ENCODE results near the gene MSL2. TPM values are rescaled to one million over a fixed set of nuclear protein-coding genes. Genes with fewer than 3 reads are reported as not detected.
"Not testable (repeated sequence)": the region's sequence is repeated elsewhere in the genome, so short reads cannot be mapped to it uniquely, and the experiment has no call there.

MSL2 gene
- total RNA-seq, 4 donors from 2014 or later: 25.4 to 71.1 (median 44.0) TPM

DNA sequence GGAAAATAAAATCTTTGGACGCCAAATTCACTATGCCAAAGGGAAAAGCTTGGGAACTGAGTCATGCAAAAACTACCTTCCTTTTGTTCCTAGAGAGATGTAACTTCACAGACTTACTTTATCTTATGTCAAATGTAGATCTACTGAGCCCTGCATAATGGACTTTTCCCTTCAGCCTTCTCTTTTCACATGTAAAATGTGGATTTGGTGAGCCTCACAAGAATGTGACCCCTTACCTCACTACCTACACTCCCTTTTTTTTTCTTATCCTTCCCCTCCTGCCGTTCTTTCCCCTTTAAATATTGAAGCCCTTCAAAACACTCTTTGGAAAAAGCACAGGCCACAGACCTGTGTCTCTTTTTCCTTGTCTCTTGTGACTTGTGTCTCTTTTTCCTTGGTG lies 40.0 kb upstream of the MSL2 start:
- WGBS: 79% methylated on average over 2 of the region's 2 CpGs
- H3K4me3 ChIP-seq: no peak overlapping the region
- DNase-seq (ENCODE audit: low spot score in 2 of 2): no peak
- no peaks in the 10 kb centered on the region for H3K27me3 ChIP-seq
- TF ChIP-seq EP300 (IDR thresholded peaks at IDR 0.05) (no peak), POLR2AphosphoS5 (IDR thresholded peaks at IDR 0.05) (no peak), POLR2A (IDR thresholded peaks at IDR 0.05) (no peak)
- TF ChIP-seq, protein P1, sequence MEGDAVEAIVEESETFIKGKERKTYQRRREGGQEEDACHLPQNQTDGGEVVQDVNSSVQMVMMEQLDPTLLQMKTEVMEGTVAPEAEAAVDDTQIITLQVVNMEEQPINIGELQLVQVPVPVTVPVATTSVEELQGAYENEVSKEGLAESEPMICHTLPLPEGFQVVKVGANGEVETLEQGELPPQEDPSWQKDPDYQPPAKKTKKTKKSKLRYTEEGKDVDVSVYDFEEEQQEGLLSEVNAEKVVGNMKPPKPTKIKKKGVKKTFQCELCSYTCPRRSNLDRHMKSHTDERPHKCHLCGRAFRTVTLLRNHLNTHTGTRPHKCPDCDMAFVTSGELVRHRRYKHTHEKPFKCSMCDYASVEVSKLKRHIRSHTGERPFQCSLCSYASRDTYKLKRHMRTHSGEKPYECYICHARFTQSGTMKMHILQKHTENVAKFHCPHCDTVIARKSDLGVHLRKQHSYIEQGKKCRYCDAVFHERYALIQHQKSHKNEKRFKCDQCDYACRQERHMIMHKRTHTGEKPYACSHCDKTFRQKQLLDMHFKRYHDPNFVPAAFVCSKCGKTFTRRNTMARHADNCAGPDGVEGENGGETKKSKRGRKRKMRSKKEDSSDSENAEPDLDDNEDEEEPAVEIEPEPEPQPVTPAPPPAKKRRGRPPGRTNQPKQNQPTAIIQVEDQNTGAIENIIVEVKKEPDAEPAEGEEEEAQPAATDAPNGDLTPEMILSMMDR (IDR thresholded peaks at IDR 0.05): no peak
- no peaks in the 10 kb centered on the region for H3K36me3 ChIP-seq
- no peaks in the 10 kb centered on the region for H3K4me1 ChIP-seq
- no peak overlapping the region for H3K27ac ChIP-seq
- no peaks in the 10 kb centered on the region for H3K9me3 ChIP-seq

DNA sequence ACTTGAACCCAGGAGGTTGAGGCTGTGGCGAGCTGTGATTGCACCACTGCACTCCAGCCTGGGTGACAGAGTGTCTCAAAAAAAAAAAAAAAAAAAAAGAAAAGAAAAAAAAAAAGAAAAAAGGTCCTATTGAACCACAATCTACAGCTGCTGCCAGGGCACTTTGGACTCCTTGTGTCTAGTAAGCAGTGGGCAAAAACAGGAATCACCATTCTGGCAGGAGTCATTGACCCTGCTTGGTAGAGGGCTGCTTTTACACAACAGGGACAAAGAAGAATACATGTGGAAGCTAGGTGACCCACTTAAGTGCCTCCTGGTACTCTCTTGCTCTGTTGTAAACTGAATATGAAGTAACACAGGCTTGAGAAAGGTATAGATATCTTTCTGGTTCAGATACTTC lies 39.4 kb upstream of the MSL2 start:
- no peaks in the 10 kb centered on the region for H3K4me1 ChIP-seq
- no peaks in the 10 kb centered on the region for H3K9me3 ChIP-seq
- 93% methylated on average over 1 of the region's 1 CpG for WGBS
- H3K27ac ChIP-seq: no peak overlapping the region
- TF ChIP-seq, protein P1 (IDR thresholded peaks at IDR 0.05): no peak
- no peak for TF ChIP-seq POLR2AphosphoS5 (IDR thresholded peaks at IDR 0.05)
- no peak for TF ChIP-seq POLR2A (IDR thresholded peaks at IDR 0.05)
- TF ChIP-seq EP300 (IDR thresholded peaks at IDR 0.05): no peak
- DNase-seq (ENCODE audit: low spot score in 2 of 2): no peak
- no peak overlapping the region for H3K4me3 ChIP-seq
- no peaks in the 10 kb centered on the region for H3K27me3 ChIP-seq
- H3K36me3 ChIP-seq: no peaks in the 10 kb centered on the region

DNA sequence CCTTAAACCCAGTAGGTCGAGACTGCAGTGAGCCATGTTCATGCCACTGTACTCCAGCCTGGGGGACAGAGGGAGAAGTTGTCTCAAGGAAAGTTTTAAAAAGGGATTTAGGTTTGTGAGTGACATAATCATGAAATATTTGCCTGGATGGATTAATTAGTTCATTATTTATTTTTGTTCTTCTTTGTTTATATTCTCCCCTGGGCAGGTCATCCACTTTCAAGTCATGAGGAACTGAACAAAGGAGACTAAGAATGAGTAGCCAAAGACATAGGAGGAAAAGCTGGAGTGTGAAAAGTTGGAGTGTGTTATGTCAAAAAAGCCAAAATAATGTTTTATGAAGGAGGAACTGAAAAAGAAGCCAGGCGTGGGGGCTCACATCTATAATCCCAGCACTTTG lies 36.3 kb upstream of the MSL2 start:
- H3K4me1 ChIP-seq: no peaks in the 10 kb centered on the region
- H3K4me3 ChIP-seq: no peak overlapping the region
- TF ChIP-seq POLR2AphosphoS5 (IDR thresholded peaks at IDR 0.05): no peak
- TF ChIP-seq POLR2A (IDR thresholded peaks at IDR 0.05): no peak
- TF ChIP-seq, protein P1 (IDR thresholded peaks at IDR 0.05): no peak
- no peak for TF ChIP-seq EP300 (IDR thresholded peaks at IDR 0.05)
- WGBS: 81% methylated on average over 2 of the region's 2 CpGs
- H3K36me3 ChIP-seq: no peaks in the 10 kb centered on the region
- no peaks in the 10 kb centered on the region for H3K27me3 ChIP-seq
- no peak for DNase-seq (ENCODE audit: low spot score in 2 of 2)
- no peak overlapping the region for H3K27ac ChIP-seq
- H3K9me3 ChIP-seq: no peaks in the 10 kb centered on the region

DNA sequence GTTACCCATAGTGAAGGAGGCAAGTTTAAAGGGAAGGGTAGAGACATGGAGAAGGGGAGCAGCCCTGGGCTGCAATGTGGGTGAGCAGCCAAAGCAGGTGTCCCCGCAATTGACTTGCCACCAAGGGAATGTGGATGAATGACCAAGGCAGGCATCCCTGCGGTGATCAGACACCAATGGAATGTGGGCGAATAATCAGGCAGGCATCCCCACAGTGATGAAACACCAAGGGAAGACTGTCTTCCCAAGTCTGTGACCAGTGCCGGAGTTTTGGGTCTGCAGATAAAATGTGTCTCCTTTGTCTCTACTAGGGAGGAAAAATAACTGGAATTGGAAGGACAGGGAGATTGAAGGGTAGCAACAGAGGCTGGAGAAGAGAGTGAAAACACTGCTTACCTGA lies 26.6 kb upstream of the MSL2 start:
- H3K4me1 ChIP-seq; DNase-seq (ENCODE audit: low spot score in 2 of 2); H3K27me3 ChIP-seq; H3K27ac ChIP-seq; H3K9me3 ChIP-seq; H3K36me3 ChIP-seq; H3K4me3 ChIP-seq: not testable (repeated sequence)
- 94% methylated on average over 4 of the region's 4 CpGs for WGBS

DNA sequence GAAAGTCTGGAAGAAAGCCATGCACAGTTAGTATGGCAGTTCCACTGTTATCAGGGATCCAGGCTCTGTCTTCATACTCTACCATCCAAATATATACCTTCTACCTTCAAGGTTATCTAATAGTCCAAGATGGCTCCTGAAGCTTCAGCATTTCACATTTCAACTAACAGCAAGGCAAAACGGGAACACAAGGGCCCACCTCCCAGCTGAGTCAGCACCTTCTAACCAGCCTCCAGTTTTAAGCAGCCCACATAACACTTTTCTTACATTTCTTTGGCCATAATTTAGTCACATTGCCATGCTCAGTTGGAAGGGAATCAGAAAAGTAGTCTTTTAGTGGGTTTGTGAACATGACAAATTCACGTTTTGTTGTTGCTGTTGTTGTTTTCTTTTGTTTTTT lies 15.4 kb upstream of the MSL2 start:
- H3K9me3 ChIP-seq: no peaks in the 10 kb centered on the region
- H3K36me3 ChIP-seq: no peaks in the 10 kb centered on the region
- WGBS: 78% methylated on average over 2 of the region's 2 CpGs
- TF ChIP-seq, protein P1 (IDR thresholded peaks at IDR 0.05): no peak
- TF ChIP-seq EP300 (IDR thresholded peaks at IDR 0.05) (no peak), POLR2A (IDR thresholded peaks at IDR 0.05) (no peak), POLR2AphosphoS5 (IDR thresholded peaks at IDR 0.05) (no peak)
- no peaks in the 10 kb centered on the region for H3K4me1 ChIP-seq
- no peak overlapping the region for H3K27ac ChIP-seq
- peaks cover 3% of the 10 kb centered on the region for H3K27me3 ChIP-seq
- DNase-seq (ENCODE audit: low spot score in 2 of 2): no peak
- no peak overlapping the region for H3K4me3 ChIP-seq

DNA sequence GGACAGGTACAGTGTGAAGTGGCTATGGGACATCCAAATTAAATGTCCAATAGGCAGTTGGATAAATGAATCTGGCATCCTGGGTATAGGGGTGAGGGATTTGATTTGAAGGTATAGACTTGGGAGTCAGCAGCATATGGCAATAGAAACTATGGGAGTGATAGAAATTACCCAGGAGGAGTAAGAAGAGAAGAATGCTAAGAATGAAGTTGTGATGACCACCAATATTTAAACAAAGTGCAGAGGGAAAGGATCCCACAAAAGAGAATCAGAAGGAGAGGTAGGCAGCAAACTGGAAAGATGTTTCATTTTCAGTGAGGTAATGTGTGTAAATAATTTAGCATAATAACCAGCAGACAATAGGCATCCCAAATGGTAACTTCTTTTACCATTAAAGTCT lies 13.8 kb upstream of the MSL2 start:
- no peak overlapping the region for H3K27ac ChIP-seq
- DNase-seq (ENCODE audit: low spot score in 2 of 2): no peak
- peaks cover 3% of the 10 kb centered on the region for H3K27me3 ChIP-seq
- no peaks in the 10 kb centered on the region for H3K4me1 ChIP-seq
- TF ChIP-seq, protein P1 (IDR thresholded peaks at IDR 0.05): no peak
- TF ChIP-seq POLR2AphosphoS5 (IDR thresholded peaks at IDR 0.05) (no peak), POLR2A (IDR thresholded peaks at IDR 0.05) (no peak), EP300 (IDR thresholded peaks at IDR 0.05) (no peak)
- no peaks in the 10 kb centered on the region for H3K9me3 ChIP-seq
- no peaks in the 10 kb centered on the region for H3K36me3 ChIP-seq
- no peak overlapping the region for H3K4me3 ChIP-seq

Data from suprapubic skin (tissue), 4 donors.